Measurements from ENCODE around the gene IL17C.

Gene IL17C

GRCh38 chr16:88616320-88616719 lies 22.1 kb upstream of the IL17C start:
- no peak for DNase-seq (ENCODE audit: low read depth)
- TF ChIP-seq CTCF (conservative IDR thresholded peaks at IDR 0.05; ENCODE audit: low read depth, low read length), result no peak
- H3K4me3 ChIP-seq (ENCODE audit: low read depth, low read length), result no peak overlapping the region

- no peak for TF ChIP-seq CTCF (conservative IDR thresholded peaks at IDR 0.05; ENCODE audit: low read depth, low read length)
- DNase-seq (ENCODE audit: low read depth), result no peak
- H3K4me3 ChIP-seq (ENCODE audit: low read depth, low read length), result no peak overlapping the region
These were observed 21.6 kb upstream of the IL17C start for GRCh38 chr16:88616736-88617135.

DNA sequence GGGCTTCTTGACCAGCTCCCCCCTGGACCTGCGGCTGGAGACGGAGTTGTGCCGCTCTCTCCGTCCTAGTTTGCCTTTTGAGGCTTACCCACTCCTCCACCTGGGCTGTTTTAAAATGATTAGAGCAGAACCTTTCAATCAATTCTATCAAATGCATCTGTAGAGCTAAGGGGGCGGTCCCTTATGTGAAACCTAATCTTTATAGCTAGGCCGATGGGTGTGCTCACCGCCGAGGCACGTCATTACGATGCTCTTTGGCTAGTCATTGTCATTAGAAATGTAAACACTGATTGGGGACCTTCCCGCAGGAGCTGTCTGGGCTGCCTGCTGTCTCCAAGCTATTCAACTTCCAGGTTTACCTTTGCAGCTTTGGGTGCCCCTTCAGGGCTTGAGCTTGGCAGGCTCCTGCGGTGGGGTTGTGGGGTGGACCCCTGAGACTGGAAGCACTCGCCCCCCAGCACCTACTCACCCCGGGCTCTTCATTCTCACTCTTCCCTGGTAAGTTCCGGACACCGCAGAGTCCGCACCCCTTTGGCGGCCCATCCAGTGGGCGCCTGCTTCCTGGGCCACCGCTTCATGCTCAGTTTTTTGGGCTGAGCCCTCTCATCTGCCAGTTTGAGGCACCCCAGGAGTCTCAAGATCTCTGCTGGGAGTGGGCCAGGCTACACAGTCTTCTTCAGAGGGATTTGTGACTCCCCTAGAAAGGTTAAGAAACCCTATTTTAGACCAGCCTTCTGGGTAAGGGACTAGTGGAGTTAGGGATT lies 20.9 kb upstream of the IL17C start:
- TF ChIP-seq CTCF (conservative IDR thresholded peaks at IDR 0.05; ENCODE audit: low read depth, low read length), result no peak
- DNase-seq (ENCODE audit: low read depth), result no peak
- no peak overlapping the region for H3K4me3 ChIP-seq (ENCODE audit: low read depth, low read length)

DNA sequence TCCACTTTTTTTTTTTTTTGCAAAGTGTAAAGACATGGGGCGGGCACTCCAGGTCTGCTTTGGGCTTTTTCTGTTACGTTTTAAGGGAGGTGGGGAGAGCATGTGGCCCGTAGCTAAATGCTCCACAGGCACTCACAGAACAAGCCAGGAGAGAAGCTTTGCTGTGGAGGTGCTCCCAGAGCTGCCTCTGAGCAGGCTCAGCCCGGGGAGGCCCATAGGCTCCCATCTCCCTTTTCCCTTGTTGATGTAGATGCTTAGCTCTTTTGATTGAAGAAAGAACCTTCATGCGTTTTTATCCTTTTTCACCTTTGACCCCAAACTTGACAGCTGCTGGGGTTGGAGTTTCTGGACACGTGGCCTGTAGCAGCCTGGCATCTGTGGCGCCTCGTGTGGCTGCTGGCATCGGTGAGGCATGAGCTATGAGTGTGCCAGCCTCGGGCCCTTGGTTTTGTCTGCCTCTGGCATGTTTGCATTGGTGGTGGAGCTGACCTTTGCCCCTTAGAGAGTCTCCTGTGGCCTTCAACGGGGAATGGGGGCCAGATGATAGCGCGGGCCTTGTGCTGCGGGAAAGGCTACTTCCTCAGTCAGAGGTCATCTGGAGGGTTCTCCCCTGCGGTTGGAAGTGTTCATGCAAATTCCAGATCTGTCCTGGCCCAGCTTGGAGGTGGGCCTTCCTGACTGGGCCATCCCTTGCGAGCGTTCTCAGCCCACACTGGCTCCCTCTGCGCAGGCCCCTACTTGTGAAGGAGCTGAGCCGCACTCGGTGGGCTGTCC lies 20.0 kb upstream of the IL17C start:
- TF ChIP-seq CTCF (conservative IDR thresholded peaks at IDR 0.05; ENCODE audit: low read depth, low read length), result no peak
- H3K4me3 ChIP-seq (ENCODE audit: low read depth, low read length), result no peak overlapping the region
- DNase-seq (ENCODE audit: low read depth), result peak; percentile 33

DNA sequence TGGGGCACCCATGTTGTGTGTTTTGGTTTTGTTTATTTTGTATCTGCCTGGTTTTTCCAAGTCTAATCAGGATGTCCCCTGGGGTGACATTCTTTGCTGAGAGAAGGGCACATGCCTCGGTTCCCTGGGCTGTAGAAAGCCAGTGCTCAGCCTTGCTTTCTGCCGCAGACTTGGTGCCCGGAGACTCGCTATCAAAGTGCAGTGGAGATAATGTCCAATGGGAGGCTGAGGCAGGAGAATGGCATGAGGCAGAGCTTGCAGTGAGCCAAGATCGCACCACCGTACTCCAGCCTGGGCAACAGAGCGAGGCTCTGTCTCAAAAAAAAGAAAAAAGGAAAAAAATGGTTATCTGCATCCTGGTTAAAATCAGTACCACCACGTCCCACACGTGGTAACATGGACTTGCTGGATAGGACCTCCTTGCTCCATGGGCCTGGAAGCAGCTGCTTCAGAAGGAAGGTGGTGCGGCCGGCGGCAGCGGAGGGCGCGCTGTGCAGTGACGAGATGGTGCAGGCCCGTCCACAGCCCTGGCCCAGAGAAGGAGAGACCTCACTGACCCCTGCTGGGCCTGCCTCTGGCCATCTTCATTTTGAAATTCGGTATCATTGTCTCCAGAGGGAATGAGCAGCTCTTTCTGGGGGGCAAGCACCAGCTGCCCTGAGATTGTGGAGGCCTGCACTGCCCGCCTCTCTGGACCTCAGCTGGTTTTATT lies 19.3 kb upstream of the IL17C start:
- DNase-seq (ENCODE audit: low read depth), result no peak
- H3K4me3 ChIP-seq (ENCODE audit: low read depth, low read length), result no peak overlapping the region
- TF ChIP-seq CTCF (conservative IDR thresholded peaks at IDR 0.05; ENCODE audit: low read depth, low read length), result no peak

- DNase-seq (ENCODE audit: low read depth), result peak; percentile 84
- no peak for TF ChIP-seq CTCF (conservative IDR thresholded peaks at IDR 0.05; ENCODE audit: low read depth, low read length)
- no peak overlapping the region for H3K4me3 ChIP-seq (ENCODE audit: low read depth, low read length)
These were observed 18.2 kb upstream of the IL17C start for GRCh38 chr16:88619859-88620815.

Measured in choroid plexus epithelial cell (primary cell).